GM10248 (cell line): ENCODE results near the gene OR1B1.

Source experiments
- CTCF ChIA-PET: fragments of 300-600 bp; sonication (Branson Sonifier 250); formaldehyde crosslinking; extraction: SDS; loops from one replicate; lab custom pipeline; 2021; ENCODE audit warnings: antibody characterized with exemption; lab: Yijun Ruan, JAX
- POLR2A ChIA-PET: fragments of 350-650 bp; sonication (Branson Sonifier 250); formaldehyde crosslinking; extraction: SDS; loops from one replicate; lab custom pipeline; 2020; ENCODE audit warnings: antibody characterized with exemption; lab: Yijun Ruan, JAX
- DNase-seq: peaks from one replicate; pipeline ENCODE4 v3.0.0; 2012; ENCODE audit errors: extremely low spot score
- TF ChIP-seq, protein P1 (sequence below): IDR thresholded peaks from 2 replicates; pipeline ENCODE4 v1.5.1; 2012; ENCODE audit warnings: mild to moderate bottlenecking, low read depth; ENCODE audit errors: extremely low read depth, missing control alignments, control extremely low read depth

OR1B1 gene

DNA sequence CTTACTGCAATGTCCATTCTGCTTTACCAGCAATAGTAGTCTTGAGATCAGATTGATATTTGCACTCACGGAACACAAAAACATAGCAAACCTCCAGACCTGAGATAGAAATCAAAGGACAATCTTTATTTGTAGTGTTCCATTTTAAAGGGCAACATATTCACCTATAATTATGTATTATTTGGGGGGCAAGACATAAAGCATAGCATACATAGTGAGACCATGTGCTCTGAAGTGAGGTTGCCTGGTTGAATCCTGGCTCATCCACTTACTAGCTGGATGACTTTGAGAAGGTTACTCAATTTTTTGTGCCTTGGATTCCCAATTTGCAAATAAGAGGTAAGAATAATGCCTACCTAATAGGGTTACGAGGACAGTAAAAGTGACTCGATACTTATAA lies at the start of gene OR1B1:
TSS of gene OR1B1 (minus strand) at position 101 of the 400 bp plus-strand sequence.
- TF ChIP-seq, protein P1, sequence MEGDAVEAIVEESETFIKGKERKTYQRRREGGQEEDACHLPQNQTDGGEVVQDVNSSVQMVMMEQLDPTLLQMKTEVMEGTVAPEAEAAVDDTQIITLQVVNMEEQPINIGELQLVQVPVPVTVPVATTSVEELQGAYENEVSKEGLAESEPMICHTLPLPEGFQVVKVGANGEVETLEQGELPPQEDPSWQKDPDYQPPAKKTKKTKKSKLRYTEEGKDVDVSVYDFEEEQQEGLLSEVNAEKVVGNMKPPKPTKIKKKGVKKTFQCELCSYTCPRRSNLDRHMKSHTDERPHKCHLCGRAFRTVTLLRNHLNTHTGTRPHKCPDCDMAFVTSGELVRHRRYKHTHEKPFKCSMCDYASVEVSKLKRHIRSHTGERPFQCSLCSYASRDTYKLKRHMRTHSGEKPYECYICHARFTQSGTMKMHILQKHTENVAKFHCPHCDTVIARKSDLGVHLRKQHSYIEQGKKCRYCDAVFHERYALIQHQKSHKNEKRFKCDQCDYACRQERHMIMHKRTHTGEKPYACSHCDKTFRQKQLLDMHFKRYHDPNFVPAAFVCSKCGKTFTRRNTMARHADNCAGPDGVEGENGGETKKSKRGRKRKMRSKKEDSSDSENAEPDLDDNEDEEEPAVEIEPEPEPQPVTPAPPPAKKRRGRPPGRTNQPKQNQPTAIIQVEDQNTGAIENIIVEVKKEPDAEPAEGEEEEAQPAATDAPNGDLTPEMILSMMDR: no peak
- DNase-seq: no peak
- POLR2A ChIA-PET: no interaction called here
- CTCF ChIA-PET: no interaction called here

DNA sequence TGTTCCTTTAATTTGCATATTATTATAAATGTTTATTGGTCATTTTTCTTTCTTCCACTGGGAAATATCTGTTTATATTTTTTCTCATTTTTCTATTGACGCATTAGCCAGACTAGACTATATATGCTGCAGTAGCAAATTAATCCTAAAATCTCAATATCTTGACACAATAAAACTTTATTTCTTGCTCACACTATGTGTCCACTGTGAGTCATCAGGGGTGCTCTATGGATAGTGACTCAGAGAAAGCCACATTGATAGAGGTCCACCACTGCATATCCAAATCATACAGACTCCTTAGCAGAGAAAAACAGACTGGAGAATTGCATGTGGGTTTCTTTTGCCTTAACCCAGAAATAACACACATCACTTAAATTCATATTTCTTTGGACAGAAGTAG lies 38.3 kb upstream of the OR1B1 start:
- ChIA-PET POLR2A (no interaction called here), CTCF (no interaction called here)
- TF ChIP-seq, protein P1: no peak
- DNase-seq: no peak

DNA sequence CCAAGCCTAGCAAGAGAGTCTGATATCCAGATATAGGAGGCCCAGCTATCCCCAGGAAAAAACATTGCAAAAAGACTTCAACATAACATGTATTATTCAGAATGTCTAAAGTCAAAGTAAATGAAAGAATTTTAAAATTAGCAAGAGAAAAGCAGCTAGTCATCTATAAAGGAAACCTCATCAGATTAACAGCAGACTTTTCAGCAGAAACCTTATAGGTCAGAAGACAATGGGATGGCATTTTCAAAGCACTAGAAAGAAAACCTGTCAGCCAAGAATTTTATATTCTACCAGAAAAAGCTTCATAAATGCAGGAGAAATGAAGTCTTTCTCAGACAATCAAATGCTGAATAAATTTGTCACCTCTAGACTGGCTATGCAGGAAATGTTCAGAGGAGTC lies 27.4 kb upstream of the OR1B1 start:
- DNase-seq: no peak
- TF ChIP-seq, protein P1: no peak
- POLR2A ChIA-PET: no interaction called here
- CTCF ChIA-PET: no interaction called here

DNA sequence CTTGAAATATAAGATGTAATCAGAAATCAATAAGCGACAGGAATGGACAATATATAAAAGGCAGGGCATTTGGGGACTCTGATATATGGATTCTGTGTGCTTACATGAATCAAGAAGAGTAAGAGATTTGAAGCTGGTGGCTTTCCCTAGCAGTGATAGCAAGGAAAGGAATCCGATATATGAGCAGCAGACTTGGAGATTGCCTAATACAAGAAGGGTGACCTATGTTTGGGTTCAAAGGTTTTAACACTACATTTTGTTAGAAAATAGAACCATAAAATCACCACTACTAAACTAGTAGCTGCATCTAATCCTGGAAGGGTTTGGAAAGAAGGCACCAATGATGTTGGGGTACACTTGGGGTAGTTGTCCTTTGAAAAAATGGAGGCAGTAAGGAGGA lies 15.1 kb upstream of the OR1B1 start:
- POLR2A ChIA-PET: no interaction called here

DNA sequence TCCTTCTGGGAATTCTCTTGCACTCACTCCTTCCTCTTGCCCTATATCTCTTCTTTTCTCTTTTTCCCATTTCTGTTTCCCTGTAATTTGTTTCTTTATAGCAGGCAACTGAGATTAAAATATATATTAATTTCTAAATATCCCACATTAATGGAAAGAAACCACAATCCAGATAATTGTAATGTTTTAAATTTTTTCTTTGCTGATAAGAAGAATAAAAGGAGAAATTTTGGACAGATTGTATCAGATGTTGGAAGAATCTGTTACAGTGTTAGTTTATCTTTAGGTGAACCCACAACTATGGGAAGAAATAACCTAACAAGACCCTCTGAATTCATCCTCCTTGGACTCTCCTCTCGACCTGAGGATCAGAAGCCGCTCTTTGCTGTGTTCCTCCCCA lies 4.0 kb upstream of the OR1B1 start, which contains the start of gene OR1L1:
TSS of gene OR1L1 (plus strand) at position 301 of the 400 bp plus-strand sequence. CDS start at position 301, 0 bp downstream.
- TF ChIP-seq, protein P1: no peak
- CTCF ChIA-PET: no interaction called here
- POLR2A ChIA-PET: no interaction called here
- no peak for DNase-seq

More for the DNA sequence above, 15.1 kb upstream of the OR1B1 start:
- TF ChIP-seq, protein P1: no peak
- CTCF ChIA-PET: interaction anchor here (1.1 kb wide), 1 partner anchor 779 kb away, joined by 3 read pairs; no protein-coding TSS in a partner anchor
- DNase-seq: no peak

DNA sequence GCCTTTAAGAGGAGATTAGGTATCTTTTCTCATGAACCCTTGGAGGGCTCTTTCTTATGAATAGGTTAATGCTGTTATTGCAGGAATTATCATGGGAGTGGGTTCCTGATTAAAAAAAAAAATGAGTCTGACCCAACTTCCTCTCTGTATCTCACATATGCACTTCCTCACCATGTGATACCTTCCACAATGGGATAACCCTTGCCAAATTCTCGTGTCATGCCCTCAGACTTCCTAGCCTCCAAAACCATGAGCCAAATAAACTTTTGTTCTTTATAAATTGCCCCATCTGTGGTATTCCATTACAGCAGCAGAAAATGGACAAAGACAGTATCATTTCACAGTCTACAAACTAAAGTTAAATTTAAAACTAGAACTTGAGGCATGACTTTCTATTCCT lies 1.0 kb downstream of the OR1B1 start:
- TF ChIP-seq, protein P1: no peak
- ChIA-PET POLR2A (no interaction called here), CTCF (interaction anchor here (0.8 to 1.3 kb wide), 3 partner anchors 9 to 32 kb away, joined by 3 read pairs; no protein-coding TSS in a partner anchor)
- no peak for DNase-seq

DNA sequence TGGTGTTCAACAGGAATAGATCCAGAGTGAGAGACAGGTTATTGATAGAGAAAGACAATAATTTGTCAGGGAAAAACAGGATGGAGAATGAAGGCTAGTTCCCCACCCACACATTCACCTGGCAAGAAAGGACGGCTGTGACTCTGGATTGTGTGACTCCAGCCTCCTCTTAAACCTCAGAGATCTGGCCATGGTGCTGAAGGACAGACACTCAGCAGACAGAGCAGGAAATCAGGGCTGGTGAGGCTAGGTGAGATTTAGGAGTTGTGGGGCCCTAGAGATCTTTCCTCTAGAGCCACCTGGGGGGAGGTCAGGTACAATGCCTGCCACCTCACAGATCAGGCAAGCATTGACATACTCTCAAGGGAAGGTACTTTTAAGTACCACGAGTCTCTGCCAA lies 15.2 kb downstream of the OR1B1 start:
- no peak for DNase-seq
- TF ChIP-seq, protein P1: no peak
- POLR2A ChIA-PET: no interaction called here
- CTCF ChIA-PET: no interaction called here
